Ovary (tissue), 3 donors: ENCODE data around the gene PTPN3.

ENCODE experiments used
- CTCF ChIP-seq, 3 donors: fragments of 450-650 bp in 2 of 3; fragments of 200-600 bp in 1 of 3; IDR thresholded peaks; one replicate each; pipeline versions ENCODE4 v1.5.1 to v1.8.0; 2016 to 2022; ENCODE audit warnings: antibody characterized with exemption in 3 of 3, mild to moderate bottlenecking in 1 of 3
- EP300 ChIP-seq: sonication (generic); formaldehyde crosslinking; IDR thresholded peaks from one replicate; pipeline ENCODE4 v1.6.1; 2017; ENCODE audit warnings: antibody characterized with exemption
- donor health status: DM: no; HTN: no; CAD: no.

GRCh38 chr9:109504689-109505088 is 6.6 kb upstream of the PTPN3 start:
- TF ChIP-seq CTCF (IDR thresholded peaks at IDR 0.05) (no peak), EP300 (no peak)
